HG03139 (cell line): Measurements from ENCODE around the gene NT5DC2.

Source experiments
- ATAC-seq: cut with Tn5 transposase; IDR thresholded peaks from one replicate; pipeline ENCODE4 v1.9.1; 2021; ENCODE audit not compliant: unreplicated experiment

NT5DC2 gene

GRCh38 chr3:52490035-52490938 is 43.4 kb downstream of the NT5DC2 start:
- ATAC-seq: no peak

GRCh38 chr3:52489453-52489852 is 44.2 kb downstream of the NT5DC2 start:
- ATAC-seq: no peak

- no peak for ATAC-seq
Measured at GRCh38 chr3:52488746-52489145, 44.9 kb downstream of the NT5DC2 start.

- no peak for ATAC-seq
Measured at GRCh38 chr3:52487788-52488691, 45.6 kb downstream of the NT5DC2 start.

- no peak for ATAC-seq
Measured at GRCh38 chr3:52487050-52487787, 46.4 kb downstream of the NT5DC2 start.

DNA sequence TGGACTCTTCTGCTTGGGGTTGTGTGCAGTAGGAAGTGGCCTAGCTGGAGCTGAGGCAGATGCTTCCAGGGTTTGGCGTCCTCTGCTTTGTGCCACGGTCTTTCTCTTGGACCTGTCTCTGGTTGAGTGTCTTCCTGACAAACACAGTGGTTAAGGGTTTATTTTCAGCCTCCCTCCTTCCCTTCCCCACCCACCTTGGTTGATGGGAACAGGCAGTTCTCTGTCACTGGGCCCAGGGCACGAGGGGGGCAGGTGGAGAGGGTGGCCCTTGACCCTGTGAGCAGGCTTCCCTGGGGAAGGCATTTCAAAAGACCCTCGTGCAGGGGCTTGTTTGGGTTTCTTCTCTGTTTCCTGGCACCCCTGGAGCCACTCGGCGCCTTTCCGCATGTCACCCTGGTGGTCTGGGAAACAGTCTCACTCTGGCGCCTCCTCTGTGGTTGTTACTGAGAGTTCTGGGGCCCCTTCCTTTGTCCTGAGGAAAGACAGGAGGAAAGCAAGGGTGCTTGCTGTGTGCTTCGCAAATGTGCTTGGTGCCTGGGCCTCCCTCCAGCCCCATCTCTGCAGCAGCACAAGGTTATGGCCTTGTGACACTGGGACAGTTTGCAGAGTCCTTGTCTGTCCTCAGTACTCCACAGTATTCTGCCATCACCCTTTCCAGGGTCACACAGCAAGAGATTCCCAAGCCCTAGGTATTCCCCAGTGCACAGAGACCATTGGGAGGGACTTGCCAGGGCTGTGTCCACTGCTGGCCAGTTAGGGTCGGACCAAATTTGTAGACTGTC is 48.8 kb downstream of the NT5DC2 start:
- no peak for ATAC-seq

GRCh38 chr3:52483577-52484381 is 49.9 kb downstream of the NT5DC2 start:
- no peak for ATAC-seq

DNA sequence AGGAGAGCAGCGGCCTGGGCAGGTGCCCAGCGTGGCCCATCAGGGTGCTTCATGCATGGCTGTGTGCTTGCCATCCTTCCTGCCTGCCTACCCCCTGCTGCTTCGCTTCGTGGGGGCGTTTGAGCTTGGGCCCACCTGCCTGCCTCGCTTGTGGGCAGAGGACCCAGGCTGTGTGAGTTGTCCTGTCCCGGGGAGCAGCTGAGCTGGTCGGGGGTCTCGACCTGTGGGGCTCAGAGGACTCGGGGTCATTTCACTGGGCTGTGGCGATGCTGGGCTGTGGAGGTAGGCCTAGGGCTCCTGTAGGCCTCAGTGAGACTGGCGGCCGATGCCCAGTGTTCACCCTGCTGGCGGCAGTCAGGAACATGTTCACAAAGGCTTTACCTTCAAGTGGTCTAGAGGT is 50.6 kb downstream of the NT5DC2 start:
- ATAC-seq: no peak

DNA sequence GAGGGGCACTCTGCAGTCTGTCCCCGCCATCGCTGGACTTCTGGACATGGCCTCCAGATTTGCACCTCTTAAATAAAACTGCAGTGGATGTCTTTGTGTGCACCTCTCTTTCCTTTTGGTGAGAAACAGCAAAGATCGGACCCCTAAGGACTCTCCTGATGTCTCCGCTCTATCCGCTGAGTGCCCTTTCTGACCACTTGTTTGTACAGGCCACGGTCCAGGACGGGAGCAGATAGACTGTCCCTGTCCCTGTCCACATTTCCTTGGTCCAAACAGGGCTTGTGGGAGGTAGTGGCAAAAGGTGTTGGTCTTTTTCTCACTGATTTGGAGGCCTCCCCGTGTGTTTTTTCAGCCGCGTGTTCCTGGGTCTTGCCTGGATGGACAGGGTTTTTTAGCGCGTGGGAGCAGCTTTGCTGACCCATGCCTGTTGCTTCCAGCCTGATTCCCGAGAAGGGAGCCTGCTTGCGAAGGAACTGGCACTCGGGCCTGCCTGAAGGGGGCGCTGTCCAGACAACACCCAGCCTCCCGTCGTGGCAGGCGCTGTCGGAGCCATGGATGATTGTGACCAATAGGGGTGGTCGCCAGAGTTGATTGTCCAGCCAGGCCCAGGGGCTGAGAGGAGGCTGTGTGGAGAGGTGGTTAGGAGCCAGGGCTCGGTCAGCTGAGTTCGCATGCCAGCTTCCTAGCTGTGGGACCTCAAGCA is 51.7 kb downstream of the NT5DC2 start:
- ATAC-seq: no peak

GRCh38 chr3:52480768-52481715 is 52.6 kb downstream of the NT5DC2 start:
- ATAC-seq: no peak

DNA sequence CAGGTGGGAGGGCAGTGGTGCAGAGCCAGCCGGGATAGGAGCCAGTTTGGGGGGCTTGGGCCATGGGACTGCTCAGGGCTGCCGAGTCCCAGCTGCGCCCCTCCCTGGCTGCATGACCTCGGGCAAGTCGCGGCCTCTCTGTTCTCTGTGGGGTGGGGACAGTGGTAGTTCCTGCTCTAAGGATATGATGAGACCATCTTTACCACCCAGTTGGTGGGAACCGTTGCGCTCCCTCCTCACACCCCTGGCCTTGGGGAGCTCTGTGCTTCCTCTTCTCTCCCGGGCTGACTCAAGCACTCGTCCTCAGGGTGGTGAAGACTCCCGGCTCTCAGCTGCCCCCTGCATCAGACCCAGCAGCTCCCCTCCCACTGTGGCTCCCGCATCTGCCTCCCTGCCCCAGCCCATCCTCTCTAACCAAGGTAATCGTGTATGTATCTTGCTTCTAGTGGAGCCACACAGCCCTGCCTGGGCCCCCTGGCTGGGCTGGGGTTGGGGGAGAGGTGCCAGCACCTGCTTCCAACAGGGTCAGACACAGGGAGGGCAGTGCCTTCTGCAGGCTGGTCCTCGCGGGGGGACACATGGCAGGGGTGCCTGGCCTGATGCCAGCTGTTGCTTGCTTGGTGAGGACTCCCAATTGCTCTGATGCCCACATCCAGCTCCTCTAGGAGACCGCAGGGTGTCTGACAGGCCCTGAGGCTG is 53.6 kb downstream of the NT5DC2 start:
- no peak for ATAC-seq

DNA sequence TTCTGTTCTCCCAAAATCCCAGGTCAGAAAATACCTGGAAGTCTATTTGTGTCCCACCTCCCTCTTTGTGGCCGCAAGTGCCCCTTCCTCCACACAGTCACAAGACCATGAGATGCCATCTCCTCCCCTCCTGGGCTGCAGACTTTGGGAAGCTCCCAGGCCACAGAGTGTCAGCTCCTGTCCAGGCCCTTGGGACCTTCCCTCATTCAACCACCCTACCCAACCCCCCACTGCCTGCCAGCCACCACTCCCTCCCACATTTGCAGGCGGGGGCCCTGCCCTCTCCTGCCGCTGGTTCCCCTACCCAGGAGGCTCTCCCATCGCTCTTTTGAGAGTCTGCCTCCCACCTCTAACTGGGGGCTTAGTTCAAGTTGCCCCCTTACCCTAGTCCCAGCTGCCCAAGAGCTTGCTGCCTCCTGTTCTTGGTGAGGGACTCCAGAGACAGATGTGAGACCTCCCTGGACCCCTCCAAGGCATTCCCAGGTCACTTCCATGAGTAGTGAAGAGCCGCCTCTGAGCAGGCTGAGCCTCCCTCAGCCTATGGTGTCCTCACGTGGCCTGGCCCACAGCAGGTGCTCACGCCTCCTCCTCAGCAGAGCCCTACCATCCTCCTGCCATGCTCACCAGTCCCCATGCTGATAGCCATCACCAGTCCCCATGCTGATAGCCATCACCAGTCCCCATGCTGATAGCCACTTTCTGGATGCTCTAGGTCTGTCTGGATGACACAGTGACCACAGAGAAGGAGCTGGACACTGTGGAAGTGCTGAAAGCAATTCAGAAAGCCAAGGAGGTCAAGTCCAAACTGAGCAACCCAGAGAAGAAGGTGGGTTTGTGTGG is 54.4 kb downstream of the NT5DC2 start:
- no peak for ATAC-seq

DNA sequence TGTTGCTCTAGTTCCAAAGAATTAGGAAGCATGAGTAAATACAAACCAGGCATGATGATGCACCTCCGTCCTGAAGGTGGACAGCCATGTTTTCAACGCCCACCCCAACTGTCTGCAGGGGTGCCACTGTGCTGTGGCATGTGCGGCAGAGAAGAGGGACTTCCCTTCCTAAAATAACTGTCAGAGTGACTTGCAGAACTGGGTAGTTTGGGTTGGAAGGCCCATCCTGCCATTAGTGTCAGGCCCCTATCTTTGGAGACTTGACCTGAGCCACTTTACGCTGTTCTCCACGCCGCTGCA is 55.9 kb downstream of the NT5DC2 start:
- ATAC-seq: no peak

DNA sequence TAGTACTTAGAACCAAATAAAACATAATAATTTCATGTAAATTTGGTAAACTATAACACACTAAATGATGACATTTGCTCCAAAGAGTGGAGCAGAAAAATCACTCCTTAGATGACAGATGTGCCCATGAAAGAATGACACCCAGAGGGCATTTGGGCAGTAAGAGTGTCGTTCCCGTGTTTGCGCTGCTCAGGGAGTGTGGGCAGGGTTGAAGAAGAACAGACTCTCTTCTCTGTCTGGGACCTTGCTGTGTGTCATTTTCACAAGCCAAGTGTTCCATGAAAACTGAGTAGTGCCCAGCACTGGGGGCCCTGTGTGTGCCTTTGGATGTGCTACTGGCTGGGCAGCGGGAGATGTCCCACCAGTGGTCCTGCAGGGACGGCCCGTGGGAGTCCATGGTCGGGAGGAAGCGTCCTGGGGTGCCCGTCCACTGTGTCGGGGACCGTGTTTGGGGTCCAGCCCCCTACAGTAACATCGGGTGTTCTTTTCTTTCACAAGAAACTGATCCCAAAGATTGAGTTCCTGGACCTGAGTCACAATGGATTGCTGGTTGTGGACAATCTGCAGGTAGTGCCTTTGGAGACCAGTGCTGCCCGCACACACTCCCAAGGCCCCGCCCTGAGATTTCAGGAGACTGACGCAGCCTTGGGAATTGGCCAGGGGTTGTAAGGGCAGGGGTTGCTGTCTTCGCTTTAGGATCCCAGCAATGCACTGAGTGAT is 56.4 kb downstream of the NT5DC2 start:
- ATAC-seq: no peak
